ENCODE data around the gene DHX34.

The DHX34 gene

DNA sequence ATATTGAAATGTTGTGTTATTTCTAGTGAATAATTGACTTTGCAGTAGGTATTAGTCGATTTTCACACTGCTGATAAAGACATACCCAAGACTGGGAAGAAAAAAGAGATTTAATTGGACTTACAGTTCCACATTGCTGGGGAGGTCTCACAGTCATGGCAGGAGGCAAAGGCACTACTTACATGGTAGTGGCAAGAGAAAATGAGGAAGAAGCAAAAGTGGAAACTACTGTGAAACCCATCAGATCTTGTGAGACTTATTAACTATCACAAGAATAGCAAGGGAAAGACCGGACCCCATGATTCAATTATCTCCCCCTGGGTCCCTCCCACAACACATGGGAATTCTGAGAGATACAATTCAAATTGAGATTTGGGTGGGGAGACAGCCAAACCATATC, 27.1 kb upstream of the DHX34 start:
- H3K36me3 Mint-ChIP-seq (ENCODE audit: low read depth) = no peaks in the 10 kb centered on the region
- TF ChIP-seq CTCF (IDR thresholded peaks at IDR 0.05; ENCODE audit: unreplicated experiment in 3 of 3) = no peak
- H3K4me3 Mint-ChIP-seq = no peak overlapping the region

GRCh38 chr19:47323409-47323808, 25.7 kb upstream of the DHX34 start:
- H3K36me3 Mint-ChIP-seq (ENCODE audit: low read depth) = no peaks in the 10 kb centered on the region
- H3K27me3 Mint-ChIP-seq (ENCODE audit: low read depth) = peaks cover 40% of the 10 kb centered on the region
- no peak for TF ChIP-seq CTCF (IDR thresholded peaks at IDR 0.05; ENCODE audit: unreplicated experiment in 3 of 3)
- H3K27ac Mint-ChIP-seq = no peak overlapping the region
- H3K9me3 Mint-ChIP-seq = no peaks in the 10 kb centered on the region
- H3K4me1 Mint-ChIP-seq = no peaks in the 10 kb centered on the region
- no peak overlapping the region for H3K4me3 Mint-ChIP-seq

More for the DNA sequence above, 27.1 kb upstream of the DHX34 start:
- H3K9me3 Mint-ChIP-seq = no peaks in the 10 kb centered on the region
- no peak overlapping the region for H3K27ac Mint-ChIP-seq
- peaks cover 37% of the 10 kb centered on the region for H3K27me3 Mint-ChIP-seq (ENCODE audit: low read depth)
- no peaks in the 10 kb centered on the region for H3K4me1 Mint-ChIP-seq

DNA sequence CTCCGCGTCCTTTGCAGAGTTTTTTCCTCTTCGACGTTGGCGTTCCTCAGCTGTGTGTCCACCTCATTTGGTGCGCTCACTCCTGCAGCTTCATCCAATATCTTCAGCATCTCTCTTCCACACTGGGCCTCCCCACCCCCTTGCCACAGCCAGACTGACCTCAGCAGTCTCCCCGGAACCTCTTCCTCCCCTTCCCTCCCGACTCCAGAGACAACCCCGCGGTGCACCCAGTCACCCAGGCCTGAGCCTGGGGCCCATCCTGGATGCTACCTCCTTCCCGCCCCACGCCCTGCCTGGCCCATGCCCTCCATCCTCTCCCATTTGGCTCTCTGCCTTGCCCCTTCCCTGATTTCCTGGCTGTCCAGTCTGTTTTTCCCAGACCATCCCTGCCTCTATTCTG, 25.2 kb upstream of the DHX34 start:
- Mint-ChIP-seq H3K27me3 (ENCODE audit: low read depth) (peaks cover 37% of the 10 kb centered on the region), H3K27ac (no peak overlapping the region), H3K36me3 (ENCODE audit: low read depth) (no peaks in the 10 kb centered on the region), H3K4me3 (no peak overlapping the region), H3K4me1 (no peaks in the 10 kb centered on the region), H3K9me3 (no peaks in the 10 kb centered on the region)
- TF ChIP-seq CTCF (IDR thresholded peaks at IDR 0.05; ENCODE audit: unreplicated experiment in 3 of 3) = no peak

GRCh38 chr19:47324502-47324901, 24.6 kb upstream of the DHX34 start:
- H3K4me3 Mint-ChIP-seq = no peak overlapping the region
- H3K27ac Mint-ChIP-seq = no peak overlapping the region
- peaks cover 37% of the 10 kb centered on the region for H3K27me3 Mint-ChIP-seq (ENCODE audit: low read depth)
- H3K36me3 Mint-ChIP-seq (ENCODE audit: low read depth) = no peaks in the 10 kb centered on the region
- H3K4me1 Mint-ChIP-seq = no peaks in the 10 kb centered on the region
- no peak for TF ChIP-seq CTCF (IDR thresholded peaks at IDR 0.05; ENCODE audit: unreplicated experiment in 3 of 3)
- H3K9me3 Mint-ChIP-seq = no peaks in the 10 kb centered on the region

DNA sequence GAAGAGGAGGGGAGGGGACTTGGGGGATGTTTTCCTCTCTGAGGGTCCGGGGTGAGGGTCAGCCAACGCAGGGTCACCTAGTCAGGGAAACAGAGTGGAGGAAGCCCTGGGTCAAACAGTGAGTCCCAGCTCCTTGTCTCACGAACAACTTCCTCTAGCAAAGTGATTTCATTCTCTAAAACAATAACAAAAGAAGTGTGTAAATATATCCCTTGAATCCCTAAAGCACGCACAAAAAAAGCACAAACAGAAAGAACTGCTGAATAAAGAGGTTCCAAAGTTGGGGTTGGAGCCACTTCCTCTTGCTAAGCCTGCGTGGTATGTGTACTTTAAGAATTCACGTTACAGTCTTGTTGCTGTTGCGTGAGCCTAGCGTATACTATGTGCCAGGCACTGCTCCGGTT, 18.6 kb upstream of the DHX34 start:
- H3K27ac Mint-ChIP-seq = peak overlapping the region in 2 of 3 experiments; percentile 78 to 80
- no peaks in the 10 kb centered on the region for H3K4me1 Mint-ChIP-seq
- no peak for TF ChIP-seq CTCF (IDR thresholded peaks at IDR 0.05; ENCODE audit: unreplicated experiment in 3 of 3)
- no peaks in the 10 kb centered on the region for H3K36me3 Mint-ChIP-seq (ENCODE audit: low read depth)
- peaks cover 17% of the 10 kb centered on the region for H3K27me3 Mint-ChIP-seq (ENCODE audit: low read depth)
- no peaks in the 10 kb centered on the region for H3K9me3 Mint-ChIP-seq
- H3K4me3 Mint-ChIP-seq = no peak overlapping the region

DNA sequence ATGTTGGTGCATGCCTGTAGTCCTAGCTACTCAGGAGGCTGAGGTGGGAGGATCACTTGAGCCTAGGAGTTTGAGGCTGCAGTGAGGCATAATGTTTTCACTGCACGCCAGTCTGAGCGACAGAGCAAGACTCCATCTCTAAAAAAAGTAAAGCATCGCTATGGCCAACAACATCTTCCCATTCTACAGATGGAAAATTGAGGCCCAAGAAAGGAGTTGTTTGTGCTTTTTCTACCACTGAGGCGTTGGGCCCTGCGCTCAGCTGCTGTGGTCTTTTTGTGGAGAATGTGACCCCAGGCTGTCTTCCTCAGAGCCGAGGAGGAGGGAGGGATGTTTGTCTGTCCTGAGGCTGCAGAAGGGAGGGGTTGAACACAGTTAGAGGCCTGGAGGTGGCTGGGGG, 17.6 kb upstream of the DHX34 start:
- no peak for TF ChIP-seq CTCF (IDR thresholded peaks at IDR 0.05; ENCODE audit: unreplicated experiment in 3 of 3)
- H3K9me3 Mint-ChIP-seq = no peaks in the 10 kb centered on the region
- H3K27me3 Mint-ChIP-seq (ENCODE audit: low read depth) = peaks cover 12% of the 10 kb centered on the region
- H3K27ac Mint-ChIP-seq = no peak overlapping the region
- H3K4me3 Mint-ChIP-seq = no peak overlapping the region
- no peaks in the 10 kb centered on the region for H3K4me1 Mint-ChIP-seq
- no peaks in the 10 kb centered on the region for H3K36me3 Mint-ChIP-seq (ENCODE audit: low read depth)

All from nephron (organoid).